Retinal pigment epithelial cell (primary cell): ENCODE data around the gene SGTA.

ENCODE experiments used
- DNase-seq: peaks from one replicate; pipeline ENCODE4 v3.0.0-alpha.2; 2010; ENCODE audit warnings: low read depth
- H3K4me3 ChIP-seq: 2 replicates; pipeline ENCODE4 v1.5.1; 2011; ENCODE audit warnings: mild to moderate bottlenecking, low read length, control low read depth, moderate library complexity
- CTCF ChIP-seq: conservative IDR thresholded peaks from 2 replicates; pipeline ENCODE4 v1.5.1; 2011; ENCODE audit warnings: low read depth, low read length, control low read depth, inconsistent platforms

Gene SGTA

GRCh38 chr19:2782936-2783780, at the start of gene SGTA:
TSS of gene SGTA (minus strand) at chr19:2783273. CDS start at chr19:2769068, 14,205 bp downstream.
- DNase-seq: peak; percentile 98
- TF ChIP-seq CTCF: peak; percentile 45
- peak within 1 kb of the TSS; percentile 99 for H3K4me3 ChIP-seq

GRCh38 chr19:2827840-2828489, 44.9 kb upstream of the SGTA start:
- H3K4me3 ChIP-seq: no peak overlapping the region
- TF ChIP-seq CTCF: no peak
- DNase-seq: no peak

- DNase-seq: no peak
- TF ChIP-seq CTCF: no peak
- no peak overlapping the region for H3K4me3 ChIP-seq
Measured at GRCh38 chr19:2827022-2827421, 43.9 kb upstream of the SGTA start.

- no peak overlapping the region for H3K4me3 ChIP-seq
- no peak for TF ChIP-seq CTCF
- no peak for DNase-seq
Measured at GRCh38 chr19:2824129-2824528, 41.1 kb upstream of the SGTA start.

- no peak overlapping the region for H3K4me3 ChIP-seq
- DNase-seq: no peak
- no peak for TF ChIP-seq CTCF
Measured at GRCh38 chr19:2823646-2824045, 40.6 kb upstream of the SGTA start.

- DNase-seq: no peak
- no peak for TF ChIP-seq CTCF
- H3K4me3 ChIP-seq: no peak overlapping the region
Measured at GRCh38 chr19:2822846-2823245, 39.8 kb upstream of the SGTA start.

- peak overlapping the region; percentile 71 for H3K4me3 ChIP-seq
- no peak for DNase-seq
- no peak for TF ChIP-seq CTCF
Measured at GRCh38 chr19:2820112-2820702, 37.1 kb upstream of the SGTA start.
